K562 (cell line): ENCODE results near the gene CREB5. TPM values are rescaled to one million over a fixed set of nuclear protein-coding genes. Genes with fewer than 3 reads are reported as not detected.

Experiments
- ATAC-seq: fragments of 200-7000 bp; cut with Tn5 transposase; 3 replicates; pipeline ENCODE4 v1.9.1; 2020; ENCODE audit warnings: moderate library complexity
- BruUV-seq: library from RNA; stranded (reverse); fragments of 400-500 nt; replicated peaks from 2 replicates; lab custom pipeline; 2021; lab: Mats Ljungman, UMichigan
- CTCF ChIA-PET: fragments of 300-600 bp; formaldehyde crosslinking; extraction: SDS; loops from one replicate; lab custom pipeline; 2021; ENCODE audit warnings: low intra/inter-chr PET ratio; lab: Yijun Ruan, JAX
- POLR2A ChIA-PET: fragments of 300-600, 350-650 bp; sonication (Branson Sonifier 250); formaldehyde crosslinking; extraction: SDS; loops from one replicate; lab custom pipeline; 2021; ENCODE audit warnings: antibody characterized with exemption, inconsistent platforms; lab: Yijun Ruan, JAX
- DNase-seq, 4 experiments: peaks; one replicate each; pipeline versions ENCODE4 v3.0.0 to v3.0.0-alpha.2; 2011 to 2018; ENCODE audit warnings: low spot score in 3 of 4, mixed read lengths in 3 of 4; ENCODE audit errors: extremely low read depth in 1 of 4
- FAIRE-seq: peaks from 2 replicates; lab custom pipeline; 2011; peaks lifted over from hg19 to GRCh38; lab: Jason Lieb, UNC
- H2AFZ ChIP-seq: 2 replicates; pipeline ENCODE4 v1.6.0; 2011; ENCODE audit warnings: low read depth, low read length, control low read depth, inconsistent platforms
- H3K27ac ChIP-seq: fragments of 200-600 bp; 3 replicates; pipeline ENCODE4 v1.8.0; 2011; ENCODE audit warnings: low read depth, mild to moderate bottlenecking, control low read depth, inconsistent platforms, low read length, moderate library complexity, mixed read lengths; ENCODE audit errors: extremely low read depth
- H3K27me3 ChIP-seq, 2 experiments: fragments of 300-600 bp in 1 of 2; 2 replicates in 1 of 2; 3 replicates in 1 of 2; pipeline versions ENCODE4 v1.6.0 to v1.8.0; 2011; ENCODE audit warnings: inconsistent platforms in 2 of 2, low read length in 2 of 2, mild to moderate bottlenecking in 1 of 2, mixed read lengths in 1 of 2, moderate library complexity in 1 of 2; ENCODE audit not compliant: control insufficient read depth in 2 of 2, insufficient read depth in 2 of 2
- H3K36me3 ChIP-seq: fragments of 300-600 bp; 3 replicates; pipeline ENCODE4 v1.8.0; 2011; ENCODE audit warnings: mild to moderate bottlenecking, low read length, inconsistent platforms; ENCODE audit not compliant: control insufficient read depth, insufficient read depth
- H3K4me1 ChIP-seq, 2 experiments: fragments of 200-600 bp in 1 of 2; replicated peaks in 1 of 2; 2 replicates in 1 of 2; 3 replicates in 1 of 2; pipeline versions ENCODE4 v1.5.1 to v1.8.0; 2011; ENCODE audit warnings: inconsistent platforms in 2 of 2, low read length in 2 of 2, mild to moderate bottlenecking in 1 of 2, mixed read lengths in 1 of 2, moderate library complexity in 1 of 2; ENCODE audit not compliant: control insufficient read depth in 2 of 2, insufficient read depth in 2 of 2
- H3K4me2 ChIP-seq: 2 replicates; pipeline ENCODE4 v1.6.1; 2011; ENCODE audit warnings: low read length, control low read depth, inconsistent platforms, mixed read lengths; ENCODE audit not compliant: insufficient read depth
- H3K4me3 ChIP-seq: fragments of 200-600 bp; sonication (generic), shearing (Covaris generic); 2 replicates; pipeline ENCODE4 v1.5.1; 2016; ENCODE audit warnings: control low read depth, inconsistent platforms
- H3K79me2 ChIP-seq: fragments of 200-600 bp; 3 replicates; pipeline ENCODE4 v1.8.0; 2011; ENCODE audit warnings: low read length, inconsistent platforms; ENCODE audit not compliant: control insufficient read depth, insufficient read depth
- H3K9ac ChIP-seq, 2 experiments: 2 replicates each; pipeline versions ENCODE4 v1.6.0 to v1.6.1; 2011; ENCODE audit warnings: low read depth in 2 of 2, low read length in 2 of 2, control low read depth in 1 of 2, inconsistent platforms in 1 of 2, mild to moderate bottlenecking in 1 of 2, mixed read lengths in 1 of 2; ENCODE audit not compliant: insufficient read depth in 1 of 2
- H3K9me1 ChIP-seq: one replicate; pipeline ENCODE4 v1.6.0; 2011; ENCODE audit warnings: inconsistent platforms, mild to moderate bottlenecking, low read length, moderate library complexity; ENCODE audit not compliant: control insufficient read depth, insufficient read depth
- H3K9me3 ChIP-seq: replicated peaks from 2 replicates; pipeline ENCODE4 v1.5.1; 2011; ENCODE audit warnings: low read depth, low read length, inconsistent platforms; ENCODE audit not compliant: control insufficient read depth, insufficient read depth
- H4K20me1 ChIP-seq: replicated peaks from 2 replicates; pipeline ENCODE4 v1.6.1; 2011; ENCODE audit warnings: low read length, inconsistent platforms, mixed read lengths; ENCODE audit not compliant: control insufficient read depth, insufficient read depth
- CBFA2T3 ChIP-seq: fragments of 450-650 bp; IDR thresholded peaks from 2 replicates; pipeline ENCODE4 v1.6.1; 2017
- CC2D1A ChIP-seq: fragments of 450-650 bp; IDR thresholded peaks from 2 replicates; pipeline ENCODE4 v1.6.1; 2017; ENCODE audit warnings: mild to moderate bottlenecking
- CHD4 ChIP-seq: fragments of 200-600 bp; sonication (generic); IDR thresholded peaks from 3 replicates; pipeline ENCODE4 v1.6.1; 2012; ENCODE audit warnings: low read depth, mild to moderate bottlenecking, mixed read lengths, low read length, inconsistent platforms; ENCODE audit not compliant: insufficient read depth, insufficient replicate concordance, poor library complexity, severe bottlenecking
- CTBP1 ChIP-seq: fragments of 450-650 bp; IDR thresholded peaks from 2 replicates; pipeline ENCODE4 v1.6.1; 2016; ENCODE audit warnings: borderline replicate concordance
- EWSR1 ChIP-seq: fragments of 450-650 bp; IDR thresholded peaks from 2 replicates; pipeline ENCODE4 v1.6.1; 2018; ENCODE audit warnings: borderline replicate concordance, mild to moderate bottlenecking, low read depth, moderate library complexity; ENCODE audit not compliant: partially characterized antibody
- FOXJ3 ChIP-seq: sonication (generic); formaldehyde crosslinking; IDR thresholded peaks from 2 replicates; pipeline ENCODE4 v1.4.0; 2020; ENCODE audit warnings: mild to moderate bottlenecking, missing genetic modification reagents
- KDM5B ChIP-seq: fragments of 200-600 bp; sonication (generic); IDR thresholded peaks from 2 replicates; pipeline ENCODE4 v1.6.1; 2012; ENCODE audit warnings: low read depth, mild to moderate bottlenecking, moderate library complexity, low read length, control low read depth, inconsistent platforms; ENCODE audit not compliant: insufficient replicate concordance
- MTA2 ChIP-seq: fragments of 450-650 bp; IDR thresholded peaks from 2 replicates; pipeline ENCODE4 v1.6.1; 2016; ENCODE audit warnings: low read depth
- MYBL2 ChIP-seq, 2 experiments: fragments of 450-650 bp in 1 of 2; sonication (generic) in 1 of 2; formaldehyde crosslinking in 1 of 2; IDR thresholded peaks; 2 replicates each; pipeline versions ENCODE4 v1.6.1 to v1.8.1; 2017 to 2022; ENCODE audit warnings: borderline replicate concordance in 1 of 2, inconsistent platforms in 1 of 2, low read depth in 1 of 2, mild to moderate bottlenecking in 1 of 2, missing genetic modification reagents in 1 of 2, moderate library complexity in 1 of 2
- NR4A1 ChIP-seq, 2 experiments: fragments of 250-450 bp in 1 of 2; fragments of 450-650 bp in 1 of 2; sonication (Bioruptor Pico) in 1 of 2; IDR thresholded peaks; 2 replicates each; pipeline versions ENCODE4 v1.4.0 to v1.6.1; 2016 to 2020; ENCODE audit warnings: mild to moderate bottlenecking in 2 of 2, missing compliant biosample characterization in 1 of 2, missing genetic modification characterization in 1 of 2, moderate library complexity in 1 of 2
- PCBP2 ChIP-seq: fragments of 200-400 bp; formaldehyde crosslinking; IDR thresholded peaks from 2 replicates; pipeline ENCODE4 v1.6.1; 2018; ENCODE audit warnings: low read length, low read depth, mild to moderate bottlenecking, moderate library complexity; ENCODE audit not compliant: poor library complexity, severe bottlenecking
- PURB ChIP-seq: sonication (generic); formaldehyde crosslinking; IDR thresholded peaks from 2 replicates; pipeline ENCODE4 v1.9.0; 2021; ENCODE audit warnings: low read depth, mild to moderate bottlenecking, missing genetic modification reagents
- TAF9B ChIP-seq: fragments of 450-650 bp; IDR thresholded peaks from 2 replicates; pipeline ENCODE4 v1.6.1; 2018; ENCODE audit warnings: mild to moderate bottlenecking; ENCODE audit not compliant: partially characterized antibody
- ZBTB8A ChIP-seq: fragments of 450-650 bp; IDR thresholded peaks from 2 replicates; pipeline ENCODE4 v1.6.1; 2018; ENCODE audit warnings: mild to moderate bottlenecking, moderate library complexity; ENCODE audit not compliant: partially characterized antibody
- WGBS: fragments of 100-300 bp; shearing (Covaris generic); methylation state at CpG from one replicate; pipeline ENCODE4 v1.1.6; 2016; ENCODE audit warnings: low coverage, mixed read lengths; ENCODE audit not compliant: insufficient coverage; ENCODE audit errors: missing lambda C conversion rate; 5-methylcytosine and 5-hydroxymethylcytosine counted together
- in situ Hi-C: fragments of 300-500 bp; cut with MboI; formaldehyde crosslinking; loops from 4 replicates; pipeline ENCODE4 v1.15.0; 2018; ENCODE audit warnings: inconsistent platforms, mixed read lengths
- intact Hi-C: fragments of 100-400 bp; cut with micrococcal nuclease; formaldehyde crosslinking; loops from 2 replicates; pipeline ENCODE4 v1.14.2; 2022
- polyA plus RNA-seq, 8 experiments: library from polyadenylated mRNA; depleted of rRNA in 4 of 8; stranded (reverse) in 5 of 8; unstranded in 3 of 8; fragments of >200 nt; fragmentation: Nextera tagmentation in 2 of 8; fragmentation: Illumina TruSeq in 1 of 8; extraction: Ambion mirVana in 2 of 8; extraction: Trizol in 1 of 8; gene quantifications; 2 replicates each; pipeline versions ENCODE4 v1.2.1 to v1.2.3, GENCODE V29; 2011 to 2014; ENCODE audit warnings: inconsistent platforms in 1 of 8, missing spikeins in 1 of 8
- total RNA-seq, 7 experiments: library from RNA; depleted of rRNA in 6 of 7; stranded (reverse); fragments of >200 nt in 6 of 7; fragmentation: Illumina TruSeq in 2 of 7; extraction: Trizol in 2 of 7; gene quantifications; 2 replicates each; pipeline versions ENCODE4 v1.2.1 to v1.2.3, GENCODE V29; 2011 to 2021; ENCODE audit warnings: low replicate concordance in 1 of 7

The CREB5 gene
- total and polyA plus RNA-seq, 9 of the 15 experiments (the other 6 are each of a cell fraction or from before 2014, with no cell fraction given) = 0.33 to 6.4 (median 1.8) TPM

DNA sequence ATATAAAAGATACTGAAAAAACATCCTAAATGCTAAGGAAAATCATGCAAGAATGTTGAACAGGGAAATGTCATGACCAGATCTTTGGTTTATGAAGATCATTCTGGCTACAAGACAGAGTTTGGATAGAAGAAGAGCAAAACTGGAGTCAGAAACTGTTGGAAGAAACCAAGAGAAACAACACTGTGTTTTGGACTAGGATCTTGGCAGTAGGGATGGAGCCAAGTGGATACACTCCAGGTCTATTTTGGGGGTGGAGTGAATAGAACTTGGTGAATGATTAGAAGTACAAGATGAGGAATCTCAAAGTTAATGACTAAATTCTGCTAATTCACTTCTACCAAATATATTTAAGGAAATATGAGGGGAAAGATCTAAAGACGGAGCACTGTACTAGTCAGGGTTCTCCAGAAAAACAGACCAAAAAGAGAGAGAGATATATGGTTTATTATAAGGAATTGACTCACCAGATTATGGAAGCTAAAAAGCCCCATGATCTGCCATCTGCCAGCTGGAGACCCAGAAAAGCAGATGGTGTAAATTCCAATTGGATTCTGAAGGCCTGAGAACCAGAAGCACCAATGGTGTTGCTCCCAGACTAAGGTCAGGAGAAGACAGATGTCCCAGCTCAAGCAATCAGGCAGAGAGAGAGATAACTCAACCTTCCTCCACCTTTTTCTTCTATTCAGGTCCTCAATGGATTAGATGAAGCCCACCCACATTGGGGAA lies 290.9 kb downstream of the CREB5 start:
- H2AFZ ChIP-seq = no peak overlapping the region
- CTCF ChIA-PET = no interaction called here
- no peaks in the 10 kb centered on the region for H3K9me3 ChIP-seq
- H3K36me3 ChIP-seq = no peaks in the 10 kb centered on the region
- in situ Hi-C loops = no loop called here
- no peak overlapping the region for H3K4me3 ChIP-seq
- H3K27ac ChIP-seq = no peak overlapping the region
- H3K9me1 ChIP-seq = no peaks in the 10 kb centered on the region
- FAIRE-seq (no peak), DNase-seq (no peak), ATAC-seq (no peak)
- H4K20me1 ChIP-seq = peaks cover 4% of the 10 kb centered on the region; the same call in 1 of the 2 replicates
- no TSS peak for BruUV-seq
- H3K4me2 ChIP-seq = no peak overlapping the region
- no peak for TF ChIP-seq FOXJ3 (CRISPR knock-in tag)
- no peak for TF ChIP-seq CHD4
- no peak for TF ChIP-seq EWSR1
- no peak for TF ChIP-seq TAF9B
- TF ChIP-seq ZBTB8A = no peak
- no peak for TF ChIP-seq PCBP2
- TF ChIP-seq KDM5B = no peak
- no peak for TF ChIP-seq CBFA2T3
- TF ChIP-seq MTA2 = no peak
- no peak for TF ChIP-seq CC2D1A
- TF ChIP-seq NR4A1 (CRISPR knock-in tag; IDR thresholded peaks at IDR 0.05) = no peak
- no peak for TF ChIP-seq NR4A1 (tag; IDR thresholded peaks at IDR 0.05)
- TF ChIP-seq PURB (CRISPR knock-in tag) = no peak
- TF ChIP-seq CTBP1 = no peak
- TF ChIP-seq MYBL2 (IDR thresholded peaks at IDR 0.05; ENCODE audit: low read depth) = no peak
- no peak for TF ChIP-seq MYBL2 (CRISPR knock-in tag; IDR thresholded peaks at IDR 0.05; ENCODE audit: borderline replicate concordance)
- no peaks in the 10 kb centered on the region for H3K4me1 ChIP-seq
- no peaks in the 10 kb centered on the region; a peak in 1 of 5 replicates for H3K27me3 ChIP-seq
- no peak overlapping the region for H3K9ac ChIP-seq
- intact Hi-C loops = no loop called here
- POLR2A ChIA-PET = no interaction called here
- H3K79me2 ChIP-seq = no peaks in the 10 kb centered on the region
- WGBS = 13% methylated on average over 1 of the region's 1 CpG
